AG09309 (cell line): ENCODE measurements around the gene ANO10.

ENCODE experiments used
- DNase-seq: peaks from one replicate; pipeline ENCODE4 v3.0.0-alpha.2; 2010; ENCODE audit warnings: low read depth
- H3K4me3 ChIP-seq: 2 replicates; pipeline ENCODE4 v1.5.1; 2011; ENCODE audit warnings: mild to moderate bottlenecking, low read depth, low read length, moderate library complexity; ENCODE audit not compliant: control insufficient read depth
- TF ChIP-seq, protein P1 (sequence below): IDR thresholded peaks from 2 replicates; pipeline ENCODE4 v1.5.1; 2011; ENCODE audit warnings: mild to moderate bottlenecking, low read depth, low read length, inconsistent platforms; ENCODE audit not compliant: insufficient read depth, control insufficient read depth; ENCODE audit errors: missing control alignments

ANO10 gene

DNA sequence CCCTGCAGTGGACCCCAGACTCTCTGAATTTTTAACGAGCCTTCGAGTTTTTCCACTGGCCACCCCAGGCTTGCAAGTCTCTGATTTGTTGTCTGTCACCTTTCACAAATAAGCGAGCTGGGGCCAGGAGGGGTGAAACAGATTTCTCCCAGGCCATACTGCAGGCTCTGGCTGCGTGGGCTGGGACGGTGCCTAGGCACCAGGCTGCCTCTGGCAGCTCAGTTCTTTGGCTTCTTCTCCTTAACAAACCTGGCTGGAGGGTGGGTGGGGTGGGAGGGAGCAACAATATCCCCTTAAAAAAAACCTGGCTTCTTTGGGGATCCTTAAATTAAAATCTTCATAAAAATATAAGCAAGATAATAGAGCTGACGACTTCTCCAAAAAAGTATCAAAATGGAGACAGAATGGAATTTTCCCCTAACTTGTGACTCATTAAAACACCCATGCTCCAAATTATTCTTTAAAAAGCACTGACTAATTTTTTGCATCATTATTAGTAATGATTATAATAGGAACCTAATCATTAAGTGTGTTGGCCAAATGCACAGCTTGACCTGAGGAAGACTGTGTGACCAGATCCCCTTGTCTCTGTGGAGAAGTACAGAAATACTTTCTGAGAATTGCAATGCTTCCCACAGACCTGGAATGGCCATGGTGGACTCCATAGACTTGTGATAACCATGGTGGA lies 251.4 kb downstream of the ANO10 start:
- no peak overlapping the region for H3K4me3 ChIP-seq
- no peak for DNase-seq
- TF ChIP-seq, protein P1, sequence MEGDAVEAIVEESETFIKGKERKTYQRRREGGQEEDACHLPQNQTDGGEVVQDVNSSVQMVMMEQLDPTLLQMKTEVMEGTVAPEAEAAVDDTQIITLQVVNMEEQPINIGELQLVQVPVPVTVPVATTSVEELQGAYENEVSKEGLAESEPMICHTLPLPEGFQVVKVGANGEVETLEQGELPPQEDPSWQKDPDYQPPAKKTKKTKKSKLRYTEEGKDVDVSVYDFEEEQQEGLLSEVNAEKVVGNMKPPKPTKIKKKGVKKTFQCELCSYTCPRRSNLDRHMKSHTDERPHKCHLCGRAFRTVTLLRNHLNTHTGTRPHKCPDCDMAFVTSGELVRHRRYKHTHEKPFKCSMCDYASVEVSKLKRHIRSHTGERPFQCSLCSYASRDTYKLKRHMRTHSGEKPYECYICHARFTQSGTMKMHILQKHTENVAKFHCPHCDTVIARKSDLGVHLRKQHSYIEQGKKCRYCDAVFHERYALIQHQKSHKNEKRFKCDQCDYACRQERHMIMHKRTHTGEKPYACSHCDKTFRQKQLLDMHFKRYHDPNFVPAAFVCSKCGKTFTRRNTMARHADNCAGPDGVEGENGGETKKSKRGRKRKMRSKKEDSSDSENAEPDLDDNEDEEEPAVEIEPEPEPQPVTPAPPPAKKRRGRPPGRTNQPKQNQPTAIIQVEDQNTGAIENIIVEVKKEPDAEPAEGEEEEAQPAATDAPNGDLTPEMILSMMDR = no peak

DNA sequence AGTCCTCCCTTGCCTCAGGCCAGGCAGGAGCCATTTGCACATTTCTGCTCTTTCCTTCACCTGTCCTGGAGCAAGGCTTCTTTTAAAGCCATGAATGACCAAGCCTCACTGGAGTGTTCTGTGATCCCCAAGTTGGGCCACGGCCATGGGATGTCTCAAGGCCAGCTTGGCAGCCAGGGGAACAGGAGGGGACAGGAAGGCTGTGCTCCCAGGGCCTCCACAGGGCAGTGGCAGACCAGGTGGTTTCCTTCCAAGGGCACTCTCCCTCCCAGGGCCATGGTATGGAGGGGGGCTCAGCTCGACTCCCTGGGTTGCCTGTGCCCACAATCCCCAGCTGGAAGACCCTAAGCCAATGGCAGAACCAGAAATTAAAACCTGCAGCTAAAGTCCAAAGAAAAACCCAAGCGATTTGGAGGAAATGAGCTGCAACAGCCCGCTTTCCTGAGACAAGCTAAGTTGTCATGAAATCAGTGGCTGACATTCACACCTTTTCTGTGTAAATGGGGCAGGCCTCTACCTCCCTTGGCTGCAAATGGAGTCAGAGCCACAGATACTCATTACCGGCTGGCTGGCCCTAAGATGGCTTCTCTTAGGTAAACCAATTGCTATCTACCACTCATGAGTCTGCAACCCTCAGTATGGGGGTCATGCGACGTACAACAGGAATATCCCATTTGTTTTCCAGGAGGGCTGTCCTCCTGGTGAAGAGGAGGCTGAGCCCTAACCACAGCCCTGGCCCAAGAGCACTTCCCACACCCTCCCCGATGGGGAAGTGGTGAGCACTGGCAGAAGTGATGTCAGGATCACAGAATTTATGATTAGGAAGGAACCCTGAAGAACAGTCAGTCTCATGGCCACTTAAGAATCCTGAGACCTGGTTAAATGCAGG lies 252.2 kb downstream of the ANO10 start:
- DNase-seq = no peak
- H3K4me3 ChIP-seq = no peak overlapping the region
- TF ChIP-seq, protein P1 = no peak

DNA sequence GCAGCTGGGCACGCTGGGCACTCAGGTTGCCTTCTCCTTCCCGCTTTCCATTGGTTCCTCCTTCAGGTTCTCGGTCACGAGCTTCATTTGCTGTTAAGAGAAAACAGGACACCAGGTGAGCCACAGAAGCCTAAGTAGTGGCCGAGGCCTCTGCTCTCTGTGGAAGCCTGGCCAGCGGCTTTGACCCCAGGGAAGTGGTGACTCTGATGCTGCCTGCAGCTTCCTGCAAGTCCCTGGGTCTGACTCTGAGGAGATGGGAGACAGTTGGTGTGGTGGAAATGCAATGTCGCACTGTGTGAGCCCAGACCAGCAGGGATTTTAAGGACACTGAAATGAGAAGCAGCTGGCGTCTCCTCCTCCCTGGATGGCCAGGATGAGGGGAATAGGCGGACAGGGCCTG lies 254.9 kb downstream of the ANO10 start:
- TF ChIP-seq, protein P1 = no peak
- DNase-seq = no peak
- H3K4me3 ChIP-seq = no peak overlapping the region

DNA sequence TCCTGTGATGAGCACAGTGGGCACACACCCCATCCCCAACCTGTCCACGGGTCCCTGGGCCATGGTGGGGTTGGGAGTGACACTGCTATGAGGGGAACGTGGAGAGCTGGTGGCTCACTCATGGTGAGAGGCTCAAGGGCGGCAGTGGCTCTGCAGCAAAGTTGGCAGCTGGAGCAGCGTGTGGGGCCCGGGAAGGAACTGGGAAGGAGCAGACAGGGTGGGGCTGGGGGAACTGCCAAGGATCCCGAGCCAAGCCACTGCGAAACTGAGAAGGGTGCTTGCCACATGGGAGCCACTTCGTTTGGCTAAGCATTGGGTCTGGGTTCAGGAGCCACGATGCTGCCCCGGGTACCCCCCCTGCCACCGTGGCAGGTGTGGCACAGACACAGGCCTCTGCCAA lies 255.3 kb downstream of the ANO10 start:
- H3K4me3 ChIP-seq = no peak overlapping the region
- DNase-seq = no peak
- TF ChIP-seq, protein P1 = no peak

DNA sequence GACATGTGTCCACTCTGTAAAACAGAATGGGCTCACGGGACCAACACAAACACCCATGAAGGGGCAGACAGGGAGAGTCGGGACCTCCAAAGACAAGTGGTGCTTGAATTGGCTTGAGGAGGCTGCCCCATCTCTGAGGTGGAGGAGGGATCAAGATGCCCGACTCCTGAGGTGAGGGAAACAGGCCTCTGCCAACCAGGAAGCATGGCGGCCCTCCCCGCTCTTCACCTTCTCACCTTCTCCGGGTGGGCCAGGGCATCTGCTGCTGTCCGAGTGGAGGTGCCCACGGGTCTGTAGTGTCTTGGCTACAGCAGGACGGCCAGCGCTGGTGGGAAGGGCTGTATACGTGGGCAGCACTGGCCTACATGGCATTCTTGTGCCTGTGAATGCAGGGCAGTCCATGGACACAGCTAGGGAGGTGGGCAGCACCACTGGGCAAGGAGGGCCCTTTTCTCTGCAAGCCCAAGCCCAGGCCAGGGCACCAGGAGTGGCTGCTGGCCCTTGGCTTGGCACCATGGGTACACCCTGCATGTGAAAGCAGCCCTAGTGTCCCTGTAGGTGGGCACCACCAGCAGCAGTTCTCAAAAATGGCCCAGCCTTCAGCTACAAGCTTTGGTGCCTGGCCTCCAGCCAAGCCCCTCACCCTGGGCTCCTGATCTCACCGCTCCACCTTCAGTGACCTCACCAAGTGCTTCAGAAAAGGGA lies 256.1 kb downstream of the ANO10 start:
- TF ChIP-seq, protein P1 = no peak
- no peak for DNase-seq
- H3K4me3 ChIP-seq = no peak overlapping the region

DNA sequence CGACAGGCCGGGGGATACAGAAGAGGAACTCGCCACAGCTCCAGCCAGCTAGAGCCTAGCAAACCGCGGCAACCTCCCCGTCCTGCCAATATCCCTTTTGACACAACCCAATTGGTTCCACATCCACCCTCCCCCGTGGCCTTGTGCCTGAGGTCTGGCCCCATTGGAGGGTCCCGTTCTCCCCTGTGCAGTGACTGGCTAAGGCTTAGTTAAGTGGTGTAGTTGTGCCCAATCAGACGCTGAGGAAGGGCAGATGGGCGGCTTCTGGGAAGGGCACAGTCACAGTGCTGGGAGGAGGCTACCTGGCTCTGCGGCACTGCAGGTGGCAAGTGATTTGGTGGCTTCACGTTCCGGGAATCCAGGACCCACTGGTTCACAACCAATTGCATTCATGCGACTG lies 256.9 kb downstream of the ANO10 start:
- DNase-seq = no peak
- TF ChIP-seq, protein P1 = no peak
- no peak overlapping the region for H3K4me3 ChIP-seq
